Measurements from ENCODE around the gene NMRK2.

NMRK2 gene

GRCh38 chr19:3987619-3988371 lies 54.9 kb downstream of the NMRK2 start:
- TF ChIP-seq CTCF (conservative IDR thresholded peaks at IDR 0.05) = peak; percentile 97
- TF ChIP-seq ZFX (IDR thresholded peaks at IDR 0.05) = no peak

GRCh38 chr19:3990815-3991117 lies 57.9 kb downstream of the NMRK2 start:
- TF ChIP-seq CTCF (conservative IDR thresholded peaks at IDR 0.05) (no peak), ZFX (IDR thresholded peaks at IDR 0.05) (no peak)
- H3K27ac ChIP-seq = peak overlapping the region; percentile 49; the same call in 1 of the 2 replicates

More at GRCh38 chr19:3987619-3988371, 54.9 kb downstream of the NMRK2 start:
- peak overlapping the region; percentile 98 for H3K27ac ChIP-seq

Data from C4-2B (cell line).